H1 (cell line): Measurements from ENCODE around the gene ZNF91. TPM values are rescaled to one million over a fixed set of nuclear protein-coding genes. Genes with fewer than 3 reads are reported as not detected.

Experiments
- CTCF ChIA-PET: fragments of 300-600 bp; sonication (Branson Sonifier 250); formaldehyde crosslinking; loops from one replicate; lab custom pipeline; 2021; ENCODE audit not compliant: partially characterized antibody; lab: Charles Lee
- POLR2A ChIA-PET: fragments of 300-600 bp; sonication (Branson Sonifier 250); formaldehyde crosslinking; loops from one replicate; lab custom pipeline; 2021; ENCODE audit warnings: inconsistent platforms; ENCODE audit not compliant: partially characterized antibody; lab: Charles Lee
- DNase-seq, 2 experiments: peaks; one replicate each; pipeline versions ENCODE4 v3.0.0 to v3.0.0-alpha.2; 2010 to 2022; ENCODE audit warnings: low spot score in 2 of 2, low read depth in 1 of 2, mixed read lengths in 1 of 2
- FAIRE-seq: peaks from 2 replicates; lab custom pipeline; 2011; peaks lifted over from hg19 to GRCh38; lab: Jason Lieb, UNC
- H2AFZ ChIP-seq: 2 replicates; pipeline ENCODE4 v1.8.1; 2012; ENCODE audit warnings: low read length, inconsistent platforms
- H2AK5ac ChIP-seq: 2 replicates; pipeline ENCODE4 v1.6.1; 2013; ENCODE audit warnings: low read depth, low read length
- H2BK120ac ChIP-seq: replicated peaks from 2 replicates; pipeline ENCODE3; 2013; ENCODE audit warnings: low read depth, low read length, inconsistent platforms
- H2BK12ac ChIP-seq: 2 replicates; pipeline ENCODE4 v1.6.1; 2013; ENCODE audit warnings: low read depth, low read length
- H2BK15ac ChIP-seq: 2 replicates; pipeline ENCODE4 v1.6.1; 2013; ENCODE audit warnings: low read length
- H2BK20ac ChIP-seq: 2 replicates; pipeline ENCODE4 v1.6.1; 2013; ENCODE audit warnings: low read length
- H2BK5ac ChIP-seq: 2 replicates; pipeline ENCODE4 v1.6.1; 2013; ENCODE audit warnings: low read depth, low read length
- H3K14ac ChIP-seq: 2 replicates; pipeline ENCODE4 v1.6.1; 2013; ENCODE audit warnings: inconsistent platforms; ENCODE audit not compliant: insufficient read length
- H3K18ac ChIP-seq: 2 replicates; pipeline ENCODE4 v1.6.1; 2013; ENCODE audit warnings: low read length; ENCODE audit errors: extremely low read depth
- H3K23ac ChIP-seq: 2 replicates; pipeline ENCODE4 v1.6.1; 2013; ENCODE audit warnings: inconsistent platforms; ENCODE audit not compliant: insufficient read length
- H3K23me2 ChIP-seq: 2 replicates; pipeline ENCODE4 v1.6.1; 2013; ENCODE audit warnings: low read depth, low read length
- H3K27ac ChIP-seq: 2 replicates; pipeline ENCODE4 v1.6.1; 2011; ENCODE audit warnings: low read depth, low read length, inconsistent platforms
- H3K27me3 ChIP-seq, 4 experiments: replicated peaks in 1 of 4; 1 replicate in 1 of 4; 2 replicates in 3 of 4; pipeline versions ENCODE4 v1.6.1 to v1.8.1; 2011 to 2013; ENCODE audit warnings: low read length in 3 of 4, mild to moderate bottlenecking in 3 of 4, inconsistent platforms in 2 of 4, mixed read lengths in 2 of 4, moderate library complexity in 1 of 4; ENCODE audit not compliant: control insufficient read depth in 3 of 4, insufficient read depth in 3 of 4; ENCODE audit errors: extremely low read depth in 1 of 4
- H3K36me3 ChIP-seq, 4 experiments: 2 replicates each; pipeline versions ENCODE4 v1.6.1 to v1.8.1; 2011 to 2013; ENCODE audit warnings: mild to moderate bottlenecking in 4 of 4, low read length in 3 of 4, moderate library complexity in 2 of 4, control low read depth in 1 of 4, inconsistent platforms in 1 of 4; ENCODE audit not compliant: insufficient read depth in 4 of 4, control insufficient read depth in 2 of 4
- H3K4ac ChIP-seq: replicated peaks from 2 replicates; pipeline ENCODE3; 2013; ENCODE audit warnings: low read length, low read depth, mixed read lengths, inconsistent platforms; ENCODE audit not compliant: insufficient read length
- H3K4me1 ChIP-seq, 4 experiments: replicated peaks in 1 of 4; 1 replicate in 1 of 4; 2 replicates in 3 of 4; pipeline versions ENCODE4 v1.6.1 to v1.8.1; 2011 to 2013; ENCODE audit warnings: low read length in 3 of 4, inconsistent platforms in 2 of 4, mixed read lengths in 1 of 4; ENCODE audit not compliant: insufficient read depth in 4 of 4, control insufficient read depth in 3 of 4
- H3K4me2 ChIP-seq, 2 experiments: 2 replicates each; pipeline versions ENCODE4 v1.6.1 to v1.8.1; 2011 to 2013; ENCODE audit warnings: low read depth in 2 of 2, low read length in 2 of 2, control low read depth in 1 of 2, inconsistent platforms in 1 of 2, mild to moderate bottlenecking in 1 of 2; ENCODE audit not compliant: insufficient read depth in 1 of 2
- H3K4me3 ChIP-seq, 4 experiments: fragments of 200-600, 300-600 bp in 1 of 4; sonication (generic), shearing (Covaris generic), sonication (Bioruptor Twin) in 1 of 4; 2 replicates each; pipeline versions ENCODE4 v1.5.1 to v1.8.1; 2011 to 2016; ENCODE audit warnings: low read length in 4 of 4, low read depth in 3 of 4, control low read depth in 2 of 4, inconsistent platforms in 2 of 4, mild to moderate bottlenecking in 2 of 4, mixed read lengths in 1 of 4, moderate library complexity in 1 of 4; ENCODE audit not compliant: insufficient read depth in 2 of 4; ENCODE audit errors: extremely low read depth in 1 of 4
- H3K56ac ChIP-seq: replicated peaks from 2 replicates; pipeline ENCODE3; 2013; ENCODE audit warnings: low read depth, mild to moderate bottlenecking, mixed read lengths, low read length, inconsistent platforms; ENCODE audit not compliant: insufficient read length
- H3K79me1 ChIP-seq: 2 replicates; pipeline ENCODE4 v1.6.1; 2013; ENCODE audit warnings: low read depth, low read length, control low read depth
- H3K79me2 ChIP-seq, 2 experiments: 2 replicates each; pipeline versions ENCODE4 v1.6.1 to v1.8.1; 2012 to 2013; ENCODE audit warnings: low read length in 2 of 2, mild to moderate bottlenecking in 2 of 2, inconsistent platforms in 1 of 2; ENCODE audit not compliant: insufficient read depth in 2 of 2, control insufficient read depth in 1 of 2
- H3K9ac ChIP-seq, 4 experiments: replicated peaks in 1 of 4; 1 replicate in 1 of 4; 2 replicates in 3 of 4; pipeline versions ENCODE4 v1.6.1 to v1.8.1; 2011 to 2013; ENCODE audit warnings: low read depth in 3 of 4, low read length in 3 of 4, control low read depth in 2 of 4, mild to moderate bottlenecking in 2 of 4, moderate library complexity in 2 of 4, inconsistent platforms in 1 of 4; ENCODE audit errors: extremely low read depth in 1 of 4
- H3K9me3 ChIP-seq, 2 experiments: 2 replicates each; pipeline versions ENCODE4 v1.6.1 to v1.8.1; 2012 to 2013; ENCODE audit warnings: mild to moderate bottlenecking in 2 of 2, moderate library complexity in 2 of 2, control low read depth in 1 of 2, inconsistent platforms in 1 of 2, low read depth in 1 of 2, low read length in 1 of 2, mixed read lengths in 1 of 2; ENCODE audit not compliant: insufficient read depth in 2 of 2
- H4K20me1 ChIP-seq, 2 experiments: replicated peaks in 1 of 2; 2 replicates each; pipeline versions ENCODE3 to v1.8.1; 2011 to 2013; ENCODE audit warnings: inconsistent platforms in 2 of 2, low read length in 2 of 2, mild to moderate bottlenecking in 1 of 2; ENCODE audit not compliant: insufficient read depth in 2 of 2, control insufficient read depth in 1 of 2
- H4K5ac ChIP-seq: 2 replicates; pipeline ENCODE4 v1.6.1; 2013; ENCODE audit warnings: low read length, low read depth, mixed read lengths, inconsistent platforms; ENCODE audit not compliant: insufficient read length
- H4K8ac ChIP-seq: 2 replicates; pipeline ENCODE4 v1.8.0; 2013; ENCODE audit warnings: mild to moderate bottlenecking, moderate library complexity, low read length, inconsistent platforms; ENCODE audit not compliant: insufficient read depth; ENCODE audit errors: extremely low read depth
- H4K91ac ChIP-seq: replicated peaks from 2 replicates; pipeline ENCODE3; 2013; ENCODE audit warnings: low read length, mixed read lengths, inconsistent platforms; ENCODE audit not compliant: insufficient read length
- ATF3 ChIP-seq: IDR thresholded peaks from 2 replicates; pipeline ENCODE4 v1.6.1; 2011; ENCODE audit warnings: low read depth, mild to moderate bottlenecking, low read length; ENCODE audit not compliant: insufficient read depth
- EGR1 ChIP-seq: IDR thresholded peaks from 2 replicates; pipeline ENCODE4 v1.6.1; 2011; ENCODE audit warnings: low read depth, low read length, borderline replicate concordance
- GABPA ChIP-seq: IDR thresholded peaks from 2 replicates; pipeline ENCODE4 v1.6.1; 2011; ENCODE audit warnings: mild to moderate bottlenecking, low read length, moderate library complexity, borderline replicate concordance; ENCODE audit not compliant: insufficient read depth
- JUND ChIP-seq: IDR thresholded peaks from 2 replicates; pipeline ENCODE4 v1.6.1; 2011; ENCODE audit warnings: mild to moderate bottlenecking, improper control_type of control experiment, low read length
- KDM5A ChIP-seq: fragments of 200-600 bp; IDR thresholded peaks from 2 replicates; pipeline ENCODE4 v1.7.1; 2012; ENCODE audit warnings: mild to moderate bottlenecking, low read length, inconsistent platforms, mixed read lengths
- NANOG ChIP-seq: IDR thresholded peaks from 2 replicates; pipeline ENCODE4 v1.6.1; 2011; ENCODE audit warnings: low read length, low read depth, mild to moderate bottlenecking, inconsistent platforms; ENCODE audit not compliant: insufficient read depth, poor library complexity, severe bottlenecking
- TBP ChIP-seq: IDR thresholded peaks from 2 replicates; pipeline ENCODE4 v1.6.1; 2011; ENCODE audit warnings: low read depth, low read length, improper control_type of control experiment
- WGBS, 2 experiments: shearing (Covaris generic) in 1 of 2; methylation state at CpG; one replicate each; pipeline versions ENCODE4 v1.1.6 to v1.1.7; 2013 to 2015; ENCODE audit warnings: low lambda C conversion rate in 2 of 2, mixed read lengths in 2 of 2, inconsistent platforms in 1 of 2, low coverage in 1 of 2, missing lambda C conversion rate in 1 of 2; ENCODE audit not compliant: insufficient replicate concordance in 2 of 2, insufficient coverage in 1 of 2, insufficient read length in 1 of 2; ENCODE audit errors: extremely low coverage in 1 of 2, missing lambda C conversion rate in 1 of 2; 5-methylcytosine and 5-hydroxymethylcytosine counted together
- polyA plus RNA-seq, 7 experiments: library from polyadenylated mRNA; depleted of rRNA in 3 of 7; stranded (reverse) in 5 of 7; unstranded in 2 of 7; fragments of >200 nt in 5 of 7; fragments of 200-250 nt in 2 of 7; gene quantifications; 1 replicate in 5 of 7; 2 replicates in 1 of 7; 4 replicates in 1 of 7; pipeline versions ENCODE4 v1.2.1 to v1.2.3, GENCODE V29; 2011 to 2013; ENCODE audit warnings: missing spikeins in 2 of 7, mixed read lengths in 2 of 7
- total RNA-seq: library from RNA; stranded (reverse); fragmentation: NEBNext Ultra II Directional; extraction: Animal tissue kit (Norgen Biotek cat#: 25700); gene quantifications from 2 replicates; pipeline ENCODE4 v1.2.1, GENCODE V29; 2021
- TF ChIP-seq, protein P1 (sequence below), 3 experiments: IDR thresholded peaks; 1 replicate in 2 of 3; 2 replicates in 1 of 3; pipeline versions ENCODE4 v1.5.1 to v1.6.1; 2011; ENCODE audit warnings: low read length in 3 of 3, mild to moderate bottlenecking in 3 of 3, inconsistent platforms in 2 of 3, low read depth in 1 of 3, moderate library complexity in 1 of 3; ENCODE audit not compliant: insufficient read depth in 1 of 3; ENCODE audit errors: control extremely low read depth in 1 of 3
- TF ChIP-seq, protein P2 (sequence below): IDR thresholded peaks from 2 replicates; pipeline ENCODE4 v1.6.1; 2012; ENCODE audit warnings: inconsistent platforms

The ZNF91 gene
- total and polyA plus RNA-seq, 2 of the 8 experiments (the other 6 are each of a cell fraction or from before 2014, with no cell fraction given): 16.5 to 35.1 TPM

GRCh38 chr19:23314505-23315251 is 80.6 kb downstream of the ZNF91 start:
- Histone ChIP-seq H4K20me1 (no peaks in the 10 kb centered on the region), H3K14ac (no peak overlapping the region), H3K79me1 (no peaks in the 10 kb centered on the region), H2BK15ac (no peak overlapping the region), H2BK12ac (no peak overlapping the region), H2AK5ac (no peak overlapping the region), H4K5ac (no peak overlapping the region), H3K23me2 (no peaks in the 10 kb centered on the region), H3K23ac (no peak overlapping the region), H3K9me3 (peaks cover 46 to 85% of the 10 kb centered on the region in 2 experiments), H4K91ac (no peak overlapping the region), H3K9ac (no peak overlapping the region), H2BK120ac (no peak overlapping the region), H3K4me2 (no peak overlapping the region), H2AFZ (no peak overlapping the region), H2BK20ac (no peak overlapping the region), H3K18ac (no peak overlapping the region), H3K56ac (no peak overlapping the region), H4K8ac (no peak overlapping the region), H3K4ac (no peak overlapping the region), H3K36me3 (no peaks in the 10 kb centered on the region; a peak in 1 of 8 replicates), H3K4me3 (no peak overlapping the region), H3K4me1 (no peaks in the 10 kb centered on the region), H3K27me3 (no peaks in the 10 kb centered on the region), H2BK5ac (no peak overlapping the region), H3K79me2 (no peaks in the 10 kb centered on the region), H3K27ac (no peak overlapping the region)
- no peak for DNase-seq
- ChIA-PET POLR2A (no interaction called here), CTCF (no interaction called here)
- FAIRE-seq: no peak
- TF ChIP-seq KDM5A (no peak), ATF3 (no peak), NANOG (no peak), TBP (no peak), JUND (no peak), EGR1 (no peak), GABPA (no peak)
- TF ChIP-seq, protein P1, sequence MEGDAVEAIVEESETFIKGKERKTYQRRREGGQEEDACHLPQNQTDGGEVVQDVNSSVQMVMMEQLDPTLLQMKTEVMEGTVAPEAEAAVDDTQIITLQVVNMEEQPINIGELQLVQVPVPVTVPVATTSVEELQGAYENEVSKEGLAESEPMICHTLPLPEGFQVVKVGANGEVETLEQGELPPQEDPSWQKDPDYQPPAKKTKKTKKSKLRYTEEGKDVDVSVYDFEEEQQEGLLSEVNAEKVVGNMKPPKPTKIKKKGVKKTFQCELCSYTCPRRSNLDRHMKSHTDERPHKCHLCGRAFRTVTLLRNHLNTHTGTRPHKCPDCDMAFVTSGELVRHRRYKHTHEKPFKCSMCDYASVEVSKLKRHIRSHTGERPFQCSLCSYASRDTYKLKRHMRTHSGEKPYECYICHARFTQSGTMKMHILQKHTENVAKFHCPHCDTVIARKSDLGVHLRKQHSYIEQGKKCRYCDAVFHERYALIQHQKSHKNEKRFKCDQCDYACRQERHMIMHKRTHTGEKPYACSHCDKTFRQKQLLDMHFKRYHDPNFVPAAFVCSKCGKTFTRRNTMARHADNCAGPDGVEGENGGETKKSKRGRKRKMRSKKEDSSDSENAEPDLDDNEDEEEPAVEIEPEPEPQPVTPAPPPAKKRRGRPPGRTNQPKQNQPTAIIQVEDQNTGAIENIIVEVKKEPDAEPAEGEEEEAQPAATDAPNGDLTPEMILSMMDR (IDR thresholded peaks at IDR 0.05; ENCODE audit: control extremely low read depth in 1 of 3, insufficient read depth in 1 of 3, low read depth in 1 of 3, low read length in 3 of 3): no peak
- TF ChIP-seq, protein P2, sequence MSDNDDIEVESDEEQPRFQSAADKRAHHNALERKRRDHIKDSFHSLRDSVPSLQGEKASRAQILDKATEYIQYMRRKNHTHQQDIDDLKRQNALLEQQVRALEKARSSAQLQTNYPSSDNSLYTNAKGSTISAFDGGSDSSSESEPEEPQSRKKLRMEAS: no peak
- WGBS, 2 experiments: 88% methylated on average over 4 of the region's 4 CpGs; no CpG with 5 or more reads in 1 of the 2 experiments
